Hepatocyte (in vitro differentiated cells): ENCODE measurements around the gene FAM83D. TPM values are rescaled to one million over a fixed set of nuclear protein-coding genes. Genes with fewer than 3 reads are reported as not detected.

Experiments used
- DNase-seq: peaks from one replicate; pipeline ENCODE4 v3.0.0-alpha.2; 2016; ENCODE audit warnings: low spot score
- H2AFZ ChIP-seq: fragments of 200-600 bp; sonication (generic); 2 replicates; pipeline ENCODE4 v1.6.0; 2016; ENCODE audit warnings: antibody characterized with exemption, mild to moderate bottlenecking
- H3K27ac ChIP-seq: fragments of 200-600 bp; sonication (generic); 2 replicates; pipeline ENCODE4 v1.5.1; 2016; ENCODE audit warnings: mild to moderate bottlenecking
- H3K27me3 ChIP-seq: fragments of 200-600 bp; sonication (generic); 2 replicates; pipeline ENCODE4 v1.6.1; 2016
- H3K36me3 ChIP-seq: fragments of 200-600 bp; sonication (generic); replicated peaks from 2 replicates; pipeline ENCODE4 v1.5.1; 2016; ENCODE audit warnings: low read depth; ENCODE audit not compliant: insufficient read depth
- H3K4me1 ChIP-seq: fragments of 200-600 bp; sonication (generic); 2 replicates; pipeline ENCODE4 v1.5.1; 2016; ENCODE audit warnings: mild to moderate bottlenecking, moderate library complexity; ENCODE audit not compliant: insufficient read depth
- H3K4me2 ChIP-seq: fragments of 200-600 bp; sonication (generic); 2 replicates; pipeline ENCODE4 v1.6.0; 2016
- H3K4me3 ChIP-seq: fragments of 200-600 bp; sonication (generic); 2 replicates; pipeline ENCODE4 v1.5.1; 2016; ENCODE audit warnings: mild to moderate bottlenecking
- H3K79me2 ChIP-seq: fragments of 200-600 bp; sonication (generic); 2 replicates; pipeline ENCODE4 v1.6.0; 2017; ENCODE audit warnings: mild to moderate bottlenecking
- H3K9me2 ChIP-seq: fragments of 200-600 bp; sonication (generic); replicated peaks from 2 replicates; pipeline ENCODE4 v1.6.0; 2017; ENCODE audit warnings: mild to moderate bottlenecking; ENCODE audit not compliant: insufficient read depth
- H3K9me3 ChIP-seq: fragments of 200-600 bp; sonication (generic); 2 replicates; pipeline ENCODE4 v1.5.1; 2016; ENCODE audit warnings: low read depth, mild to moderate bottlenecking
- H4K20me1 ChIP-seq: fragments of 200-600 bp; sonication (generic); 2 replicates; pipeline ENCODE4 v1.6.0; 2016; ENCODE audit warnings: mild to moderate bottlenecking; ENCODE audit not compliant: insufficient read depth, poor library complexity, severe bottlenecking
- CTCF ChIP-seq: fragments of 200-600 bp; sonication (generic); IDR thresholded peaks from 2 replicates; pipeline ENCODE4 v1.5.1; 2016; ENCODE audit warnings: antibody characterized with exemption, mild to moderate bottlenecking; ENCODE audit not compliant: poor library complexity
- EZH2 ChIP-seq: fragments of 200-600 bp; sonication (generic); IDR thresholded peaks from 2 replicates; pipeline ENCODE4 v1.6.1; 2016; ENCODE audit warnings: antibody characterized with exemption, mild to moderate bottlenecking, borderline replicate concordance
- EZH2phosphoT487 ChIP-seq: fragments of 200-600 bp; sonication (generic); IDR thresholded peaks from one replicate; pipeline ENCODE4 v1.6.1; 2018; ENCODE audit warnings: antibody characterized with exemption, mild to moderate bottlenecking, low read depth, moderate library complexity; ENCODE audit not compliant: unreplicated experiment, severe bottlenecking
- WGBS: methylation state at CpG from one replicate; pipeline ENCODE4 v1.1.6; 2016; ENCODE audit warnings: low lambda C conversion rate; ENCODE audit errors: missing lambda C conversion rate; 5-methylcytosine and 5-hydroxymethylcytosine counted together
- polyA plus RNA-seq: library from polyadenylated mRNA; unstranded; fragments of >200 nt; fragmentation: Nextera tagmentation; extraction: Ambion mirVana; gene quantifications from 2 replicates; pipeline ENCODE4 v1.2.1, GENCODE V29; 2016
- total RNA-seq: library from RNA; depleted of rRNA; stranded (reverse); fragments of >200 nt; gene quantifications from 2 replicates; pipeline ENCODE4 v1.2.3, GENCODE V29; 2014

The FAM83D gene
- total and polyA plus RNA-seq, 2 experiments from 2014 or later: 5.4 to 6.3 TPM

- H3K36me3 ChIP-seq: no peaks in the 10 kb centered on the region
- no peaks in the 10 kb centered on the region for H3K79me2 ChIP-seq
- WGBS: 46% methylated on average over 5 of the region's 5 CpGs
- no peak overlapping the region for H3K4me3 ChIP-seq
- no peaks in the 10 kb centered on the region for H3K4me1 ChIP-seq
- no peaks in the 10 kb centered on the region for H3K9me2 ChIP-seq
- no peaks in the 10 kb centered on the region for H3K27me3 ChIP-seq
- TF ChIP-seq EZH2 (no peak), CTCF (no peak), EZH2phosphoT487 (no peak)
- no peaks in the 10 kb centered on the region for H4K20me1 ChIP-seq
- H3K9me3 ChIP-seq: no peaks in the 10 kb centered on the region
- no peak overlapping the region for H2AFZ ChIP-seq
- H3K4me2 ChIP-seq: no peak overlapping the region
- DNase-seq: no peak
- no peak overlapping the region for H3K27ac ChIP-seq
These were observed 22.9 kb upstream of the FAM83D start for GRCh38 chr20:38903335-38903734.

- Histone ChIP-seq H3K4me3 (no peak overlapping the region), H2AFZ (no peak overlapping the region), H3K4me1 (no peaks in the 10 kb centered on the region), H3K79me2 (no peaks in the 10 kb centered on the region), H3K36me3 (no peaks in the 10 kb centered on the region), H3K27ac (no peak overlapping the region), H3K9me2 (no peaks in the 10 kb centered on the region), H3K4me2 (no peak overlapping the region), H4K20me1 (no peaks in the 10 kb centered on the region), H3K9me3 (no peaks in the 10 kb centered on the region), H3K27me3 (no peaks in the 10 kb centered on the region)
- no peak for TF ChIP-seq CTCF
- TF ChIP-seq EZH2phosphoT487: no peak
- TF ChIP-seq EZH2: no peak
- 64% methylated on average over 1 of the region's 1 CpG for WGBS
- DNase-seq: no peak
These were observed 20.8 kb upstream of the FAM83D start for GRCh38 chr20:38905375-38905774.

GRCh38 chr20:38907918-38908677 lies 18.1 kb upstream of the FAM83D start:
- Histone ChIP-seq H3K27ac (no peak overlapping the region), H3K36me3 (no peaks in the 10 kb centered on the region), H3K4me1 (no peaks in the 10 kb centered on the region), H3K9me2 (no peaks in the 10 kb centered on the region), H3K27me3 (no peaks in the 10 kb centered on the region), H4K20me1 (no peaks in the 10 kb centered on the region), H3K4me3 (no peak overlapping the region), H3K9me3 (no peaks in the 10 kb centered on the region), H2AFZ (no peak overlapping the region), H3K79me2 (no peaks in the 10 kb centered on the region), H3K4me2 (no peak overlapping the region)
- TF ChIP-seq CTCF: no peak
- TF ChIP-seq EZH2: no peak
- no peak for TF ChIP-seq EZH2phosphoT487
- DNase-seq: no peak
- 89% methylated on average over 13 of the region's 13 CpGs for WGBS
